Muscle of arm (tissue), 12 donors: ENCODE results near the gene ENKD1. TPM values are rescaled to one million over a fixed set of nuclear protein-coding genes. Genes with fewer than 3 reads are reported as not detected.
A peak's percentile ranks its signal among the peaks of the same experiment; 100 is the strongest.

ENCODE experiments used
- DNase-seq: peaks from one replicate; pipeline ENCODE4 v3.0.0-alpha.2; 2013
- polyA plus RNA-seq, 12 donors: library from polyadenylated mRNA; unstranded; fragments of 120-200 nt; gene quantifications; one replicate each; pipeline ENCODE4 v1.2.1, GENCODE V29; 2013; ENCODE audit not compliant: insufficient read length in 12 of 12

Gene ENKD1
- polyA plus RNA-seq, 12 donors: 6.1 to 15.3 (median 8.6) TPM; not detected in 1

GRCh38 chr16:67683767-67684166 is 17.2 kb upstream of the ENKD1 start:
- DNase-seq: no peak

- no peak for DNase-seq
These were observed 13.7 kb upstream of the ENKD1 start for GRCh38 chr16:67679935-67680897.

- DNase-seq: no peak
These were observed 11.9 kb upstream of the ENKD1 start for GRCh38 chr16:67678354-67679023.

- DNase-seq: no peak
These were observed 11.2 kb upstream of the ENKD1 start for GRCh38 chr16:67677712-67678111.

- DNase-seq: no peak
These were observed 10.4 kb upstream of the ENKD1 start for GRCh38 chr16:67676939-67677338.

GRCh38 chr16:67676516-67676915 is 10.0 kb upstream of the ENKD1 start:
- DNase-seq: no peak

GRCh38 chr16:67675999-67676398 is 9.4 kb upstream of the ENKD1 start:
- no peak for DNase-seq

- no peak for DNase-seq
These were observed 9.0 kb upstream of the ENKD1 start for GRCh38 chr16:67675579-67675935.

- no peak for DNase-seq
These were observed 8.5 kb upstream of the ENKD1 start for GRCh38 chr16:67674851-67675578.

- no peak for DNase-seq
These were observed 7.4 kb upstream of the ENKD1 start for GRCh38 chr16:67673712-67674580.

GRCh38 chr16:67672739-67673662 is 6.5 kb upstream of the ENKD1 start:
- DNase-seq: no peak

GRCh38 chr16:67672306-67672705 is 5.8 kb upstream of the ENKD1 start:
- DNase-seq: no peak

- no peak for DNase-seq
These were observed 3.0 kb upstream of the ENKD1 start for GRCh38 chr16:67669499-67670101.

- no peak for DNase-seq
These were observed 2.1 kb upstream of the ENKD1 start for GRCh38 chr16:67668495-67669157.

- peak; percentile 86 for DNase-seq
These were observed 1.4 kb upstream of the ENKD1 start for GRCh38 chr16:67667817-67668494.

GRCh38 chr16:67667453-67667816 is 885 bp upstream of the ENKD1 start:
- no peak for DNase-seq

- no peak for DNase-seq
These were observed 458 bp downstream of the ENKD1 start for GRCh38 chr16:67666032-67666551.

GRCh38 chr16:67665598-67665997 is 952 bp downstream of the ENKD1 start:
- no peak for DNase-seq
